OCI-LY1 (cell line): ENCODE data around the gene TGM2.

ENCODE experiments used
- CTCF ChIP-seq: fragments of 200-600 bp; sonication (generic), shearing (Covaris generic); IDR thresholded peaks from 2 replicates; pipeline ENCODE4 v1.5.1; 2017; ENCODE audit warnings: mild to moderate bottlenecking, antibody characterized with exemption, low read length, moderate library complexity, mixed read lengths
- EZH2 ChIP-seq: fragments of 200-600 bp; sonication (generic), shearing (Covaris generic); IDR thresholded peaks from 2 replicates; pipeline ENCODE4 v1.8.0; 2017; ENCODE audit warnings: borderline replicate concordance, mixed run types, mild to moderate bottlenecking, antibody characterized with exemption, low read length, moderate library complexity, mixed read lengths

DNA sequence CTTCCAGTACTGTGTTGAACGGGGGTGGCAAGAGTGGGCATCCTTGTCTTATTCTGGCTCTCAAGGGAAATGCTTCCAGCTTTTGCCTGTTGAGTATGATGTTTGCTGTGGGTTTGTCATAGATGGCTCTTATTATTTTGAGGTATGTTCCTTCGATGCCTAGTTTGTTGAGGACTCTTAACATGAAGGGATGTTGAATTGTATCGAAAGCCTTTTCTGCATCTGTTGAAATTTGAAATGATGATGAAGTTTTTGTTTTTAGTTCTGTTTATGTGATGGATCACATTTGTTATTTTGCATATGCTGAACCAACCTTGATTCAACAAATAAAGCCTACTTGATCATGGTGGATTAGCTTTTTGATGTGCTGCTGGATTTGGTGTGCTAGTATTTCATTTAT, 83.5 kb downstream of the TGM2 start:
- no peak for TF ChIP-seq CTCF
- no peak for TF ChIP-seq EZH2
